C4-2B (cell line): ENCODE measurements around the gene LRIT1.

Source experiments
- H3K27ac ChIP-seq: fragments of 450-650 bp; 2 replicates; pipeline ENCODE4 v1.5.1; 2017
- ZFX ChIP-seq: fragments of 450-650 bp; IDR thresholded peaks from 2 replicates; pipeline ENCODE4 v1.6.1; 2017
- TF ChIP-seq, protein P1 (sequence below): fragments of 450-650 bp; conservative IDR thresholded peaks from 2 replicates; pipeline ENCODE4 v1.5.1; 2017; ENCODE audit warnings: mild to moderate bottlenecking

The LRIT1 gene

GRCh38 chr10:84269162-84269561 is 27.8 kb upstream of the LRIT1 start:
- no peak overlapping the region for H3K27ac ChIP-seq
- TF ChIP-seq ZFX: no peak
- TF ChIP-seq, protein P1, sequence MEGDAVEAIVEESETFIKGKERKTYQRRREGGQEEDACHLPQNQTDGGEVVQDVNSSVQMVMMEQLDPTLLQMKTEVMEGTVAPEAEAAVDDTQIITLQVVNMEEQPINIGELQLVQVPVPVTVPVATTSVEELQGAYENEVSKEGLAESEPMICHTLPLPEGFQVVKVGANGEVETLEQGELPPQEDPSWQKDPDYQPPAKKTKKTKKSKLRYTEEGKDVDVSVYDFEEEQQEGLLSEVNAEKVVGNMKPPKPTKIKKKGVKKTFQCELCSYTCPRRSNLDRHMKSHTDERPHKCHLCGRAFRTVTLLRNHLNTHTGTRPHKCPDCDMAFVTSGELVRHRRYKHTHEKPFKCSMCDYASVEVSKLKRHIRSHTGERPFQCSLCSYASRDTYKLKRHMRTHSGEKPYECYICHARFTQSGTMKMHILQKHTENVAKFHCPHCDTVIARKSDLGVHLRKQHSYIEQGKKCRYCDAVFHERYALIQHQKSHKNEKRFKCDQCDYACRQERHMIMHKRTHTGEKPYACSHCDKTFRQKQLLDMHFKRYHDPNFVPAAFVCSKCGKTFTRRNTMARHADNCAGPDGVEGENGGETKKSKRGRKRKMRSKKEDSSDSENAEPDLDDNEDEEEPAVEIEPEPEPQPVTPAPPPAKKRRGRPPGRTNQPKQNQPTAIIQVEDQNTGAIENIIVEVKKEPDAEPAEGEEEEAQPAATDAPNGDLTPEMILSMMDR: no peak

DNA sequence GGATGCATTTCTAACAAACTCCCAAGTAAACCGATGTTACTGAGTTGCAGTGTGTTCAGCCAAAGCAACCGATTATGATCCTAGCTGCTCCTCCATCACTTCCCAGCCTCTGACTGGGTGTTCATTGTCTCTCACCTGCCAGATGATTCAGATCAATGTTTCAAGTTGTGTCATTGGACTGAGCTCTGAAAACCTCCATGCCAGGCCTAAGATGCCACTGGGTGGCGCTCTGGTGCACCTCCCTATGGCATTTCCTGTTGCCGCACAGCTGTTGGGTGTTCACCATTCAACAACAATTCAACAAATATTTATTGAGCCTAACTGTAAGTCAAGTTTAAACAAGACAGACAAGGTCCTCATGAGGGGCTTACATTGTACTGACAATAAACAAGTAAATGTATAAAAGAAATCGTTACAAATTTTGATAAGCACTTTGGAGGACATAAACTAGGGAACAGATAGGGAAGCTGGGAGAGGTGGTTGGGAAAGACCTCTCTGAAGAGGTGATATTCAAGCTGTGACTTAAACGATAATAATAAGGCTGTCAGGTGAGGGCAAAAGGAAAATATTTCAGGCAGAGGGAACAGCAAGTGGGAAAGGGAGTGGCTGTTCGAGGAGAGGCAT is 26.3 kb upstream of the LRIT1 start:
- no peak overlapping the region for H3K27ac ChIP-seq
- TF ChIP-seq, protein P1: peak; percentile 66
- no peak for TF ChIP-seq ZFX

- TF ChIP-seq ZFX: no peak
- TF ChIP-seq, protein P1: no peak
- H3K27ac ChIP-seq: no peak overlapping the region
These were observed 24.1 kb upstream of the LRIT1 start for GRCh38 chr10:84265418-84265817.

DNA sequence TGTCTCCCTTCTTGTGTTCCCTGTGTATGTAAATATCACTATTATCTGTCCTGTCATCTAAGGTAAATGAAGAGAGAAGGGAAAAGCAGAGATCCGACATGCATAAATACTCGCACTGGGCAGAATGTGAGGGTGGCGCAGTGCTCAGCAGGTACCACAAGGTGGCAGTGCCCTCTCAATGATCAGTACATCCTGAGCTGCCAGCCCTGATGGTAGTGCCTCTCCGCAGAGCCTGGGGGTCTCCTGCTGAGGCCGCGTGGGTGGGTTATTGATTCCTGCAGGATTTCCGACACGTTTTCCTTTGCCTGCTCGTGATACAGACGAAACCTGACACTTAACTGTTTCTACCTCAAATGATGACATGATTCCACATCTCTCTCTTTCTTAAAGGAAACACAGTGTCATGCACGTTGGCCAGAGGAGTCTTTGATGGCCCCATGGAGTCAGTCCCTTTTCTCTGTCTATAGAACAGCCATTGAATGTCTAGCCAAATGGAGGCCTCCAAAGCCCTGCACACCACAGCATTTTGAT is 23.3 kb upstream of the LRIT1 start:
- H3K27ac ChIP-seq: no peak overlapping the region
- TF ChIP-seq, protein P1: peak; percentile 97
- TF ChIP-seq ZFX: no peak

DNA sequence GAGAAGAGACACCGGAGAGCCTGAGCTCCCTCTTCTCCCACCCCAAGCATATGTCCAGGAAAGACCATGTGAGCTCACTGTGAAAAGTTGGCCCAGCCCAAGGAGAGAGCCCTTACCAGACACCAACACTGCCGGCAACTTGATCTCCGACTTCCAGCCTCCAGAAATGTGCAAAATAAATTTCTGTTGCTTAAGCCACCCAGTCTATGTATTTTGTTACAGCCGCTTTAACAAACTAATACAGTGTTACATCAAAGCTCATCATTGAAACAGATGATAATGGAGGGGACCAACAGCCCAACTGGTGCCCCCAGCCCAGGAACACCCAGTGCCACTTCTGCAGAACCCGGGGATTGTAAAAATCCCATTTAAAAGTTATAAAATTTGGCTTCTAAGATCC is 22.4 kb upstream of the LRIT1 start:
- TF ChIP-seq, protein P1: no peak
- no peak for TF ChIP-seq ZFX
- no peak overlapping the region for H3K27ac ChIP-seq

GRCh38 chr10:84262190-84262956 is 21.0 kb upstream of the LRIT1 start:
- no peak for TF ChIP-seq ZFX
- TF ChIP-seq, protein P1: no peak
- H3K27ac ChIP-seq: no peak overlapping the region

DNA sequence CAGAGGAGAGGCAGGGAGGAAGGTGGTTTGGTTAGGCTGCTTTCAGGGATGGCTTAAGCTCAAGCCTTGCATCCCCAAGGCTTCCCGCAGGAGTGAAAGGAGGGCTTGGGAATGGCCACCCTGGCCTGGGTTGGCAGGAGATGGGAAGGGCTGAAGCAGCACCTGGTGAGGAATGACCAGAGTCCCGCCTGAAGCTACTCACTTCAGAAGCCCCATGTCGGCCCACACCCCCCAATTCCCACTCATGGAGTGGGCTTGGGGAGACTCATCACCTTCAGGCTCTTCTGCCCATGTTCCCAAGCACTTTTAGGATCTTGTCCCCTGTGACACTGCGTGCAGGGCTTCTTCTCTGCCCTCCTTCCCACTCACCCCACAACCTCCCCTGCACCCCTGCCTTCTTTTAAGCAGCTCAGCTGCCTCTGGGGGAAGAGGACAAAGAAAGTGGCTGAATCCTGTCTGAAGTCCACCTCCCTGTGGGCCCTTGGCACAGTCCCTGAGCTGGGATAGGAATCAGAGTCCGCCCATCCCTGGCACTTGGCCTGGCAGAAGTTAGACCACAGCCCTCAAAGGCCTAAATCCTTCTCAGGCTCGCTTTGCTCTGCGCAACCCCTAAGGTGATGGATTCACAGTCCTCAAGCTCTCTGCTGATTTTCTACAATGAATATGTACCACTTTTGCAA is 20.0 kb upstream of the LRIT1 start:
- H3K27ac ChIP-seq: no peak overlapping the region
- TF ChIP-seq, protein P1: no peak
- no peak for TF ChIP-seq ZFX
